Cardiac fibroblast (primary cell): ENCODE results near the gene ANKMY1.

ENCODE experiments used
- DNase-seq, 2 donors: peaks; one replicate each; pipeline versions ENCODE4 v3.0.0 to v3.0.0-alpha.2; 2010; ENCODE audit warnings: low read depth in 2 of 2
- H3K4me3 ChIP-seq, 2 donors: replicated peaks in 1 of 2; 1 replicate in 1 of 2; 2 replicates in 1 of 2; pipeline ENCODE4 v1.5.1; 2011; ENCODE audit warnings: low read depth in 2 of 2, low read length in 2 of 2, mild to moderate bottlenecking in 2 of 2, moderate library complexity in 1 of 2
- CTCF ChIP-seq: IDR thresholded peaks from one replicate; pipeline ENCODE4 v1.5.1; 2011; ENCODE audit warnings: low read depth, mild to moderate bottlenecking, low read length, inconsistent platforms

ANKMY1 gene

GRCh38 chr2:240444464-240444863, 113.3 kb downstream of the ANKMY1 start:
- DNase-seq = no peak
- H3K4me3 ChIP-seq = no peak overlapping the region
- TF ChIP-seq CTCF = no peak

DNA sequence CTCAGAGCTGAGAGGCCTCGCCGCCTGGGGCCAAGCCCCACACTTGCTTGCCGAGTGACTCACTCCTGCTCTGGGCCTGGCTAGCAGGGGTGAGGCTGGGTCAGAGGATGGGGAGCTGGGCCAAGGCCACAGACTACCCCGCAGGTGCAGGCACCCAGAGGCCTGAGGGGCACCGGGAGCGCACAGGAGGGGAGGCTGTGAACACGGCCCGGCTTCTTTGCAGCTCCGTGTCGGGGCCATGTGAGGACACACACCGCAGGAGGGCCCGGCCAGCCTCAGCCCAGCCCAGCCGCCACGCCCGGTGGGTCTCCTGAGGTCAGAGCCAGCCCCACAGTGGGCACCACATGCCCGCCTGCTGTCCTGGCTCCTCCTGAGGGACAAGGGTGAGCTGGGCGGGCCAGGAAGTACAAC, 113.9 kb downstream of the ANKMY1 start:
- H3K4me3 ChIP-seq = no peak overlapping the region
- no peak for DNase-seq
- TF ChIP-seq CTCF = no peak

DNA sequence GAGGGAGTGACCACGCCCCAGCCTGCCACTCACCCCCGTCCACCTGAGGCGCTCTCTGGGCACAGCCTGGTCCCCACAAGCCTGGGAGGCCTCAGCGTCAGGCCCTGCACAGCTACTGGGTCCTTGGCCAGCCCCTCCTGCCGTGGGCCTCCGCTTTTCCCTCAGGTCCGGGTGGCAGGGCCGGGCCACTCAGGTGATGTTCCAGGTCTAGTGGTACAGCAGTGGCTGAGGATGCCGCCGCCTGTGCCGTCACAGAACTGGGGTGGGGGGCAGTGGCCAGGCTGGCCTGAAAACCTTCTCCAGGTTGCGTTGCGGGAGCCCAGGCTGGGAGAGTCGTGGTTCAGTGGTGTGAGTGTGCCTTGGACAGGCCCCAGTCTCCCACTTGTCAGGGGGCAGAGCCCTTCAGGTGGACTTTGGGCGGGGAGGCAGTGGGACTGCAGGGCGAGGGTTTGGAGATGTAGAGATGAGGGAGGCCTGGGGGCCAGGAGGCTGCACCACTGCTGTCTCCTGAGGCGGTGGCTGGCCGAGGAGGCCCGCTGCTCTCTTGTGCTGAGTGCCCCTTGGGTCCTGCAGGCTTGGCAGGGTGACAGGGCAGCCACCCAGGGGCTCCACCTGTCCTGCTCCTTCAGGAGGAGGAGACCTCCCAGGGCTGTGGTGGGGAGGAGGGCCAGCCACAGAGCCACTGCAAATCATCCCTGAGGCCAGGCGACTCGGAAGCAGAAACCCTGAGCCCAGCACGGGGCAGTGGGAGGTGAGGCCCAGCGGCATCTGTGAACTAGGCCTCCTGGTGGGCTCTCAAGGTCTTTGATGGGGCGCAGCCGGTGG, 114.7 kb downstream of the ANKMY1 start:
- no peak overlapping the region for H3K4me3 ChIP-seq
- TF ChIP-seq CTCF = no peak
- no peak for DNase-seq

- no peak for TF ChIP-seq CTCF
- no peak for DNase-seq
- no peak overlapping the region for H3K4me3 ChIP-seq
Measured at GRCh38 chr2:240441993-240442411, 115.8 kb downstream of the ANKMY1 start.

DNA sequence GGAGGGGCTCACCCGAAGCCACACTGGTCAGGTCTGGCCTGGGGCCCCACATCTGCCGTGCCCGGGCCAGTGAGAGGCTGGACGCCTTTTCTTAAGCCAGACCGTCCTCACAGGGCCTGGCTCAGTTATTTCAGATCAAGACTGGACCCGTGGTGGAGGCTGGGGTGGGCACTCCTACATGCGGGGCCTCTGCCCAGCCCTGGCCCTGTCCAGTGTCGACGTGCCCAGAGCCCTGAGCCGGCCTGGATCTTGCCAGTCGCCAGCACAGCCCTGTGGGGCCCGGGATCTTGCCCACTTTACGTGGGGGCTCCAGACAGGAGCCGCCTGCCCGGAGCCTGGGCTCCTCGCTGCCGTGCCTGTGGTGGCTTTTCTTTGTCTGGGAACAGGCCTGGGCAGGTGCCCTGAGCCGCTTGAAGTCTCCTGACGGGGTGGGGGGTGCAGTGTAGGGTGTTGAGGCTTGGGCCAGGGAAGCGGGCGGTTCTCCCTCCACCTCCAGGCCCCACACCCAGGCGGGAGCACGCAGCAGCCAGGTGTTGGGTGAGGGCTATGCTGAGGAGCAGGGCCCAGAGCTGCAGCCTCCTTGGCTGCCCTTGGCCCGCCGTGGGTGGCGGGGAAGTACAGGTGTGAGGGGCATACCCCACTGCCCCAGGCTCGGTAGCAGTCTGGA, 116.3 kb downstream of the ANKMY1 start:
- DNase-seq = no peak
- TF ChIP-seq CTCF = no peak
- H3K4me3 ChIP-seq = no peak overlapping the region

DNA sequence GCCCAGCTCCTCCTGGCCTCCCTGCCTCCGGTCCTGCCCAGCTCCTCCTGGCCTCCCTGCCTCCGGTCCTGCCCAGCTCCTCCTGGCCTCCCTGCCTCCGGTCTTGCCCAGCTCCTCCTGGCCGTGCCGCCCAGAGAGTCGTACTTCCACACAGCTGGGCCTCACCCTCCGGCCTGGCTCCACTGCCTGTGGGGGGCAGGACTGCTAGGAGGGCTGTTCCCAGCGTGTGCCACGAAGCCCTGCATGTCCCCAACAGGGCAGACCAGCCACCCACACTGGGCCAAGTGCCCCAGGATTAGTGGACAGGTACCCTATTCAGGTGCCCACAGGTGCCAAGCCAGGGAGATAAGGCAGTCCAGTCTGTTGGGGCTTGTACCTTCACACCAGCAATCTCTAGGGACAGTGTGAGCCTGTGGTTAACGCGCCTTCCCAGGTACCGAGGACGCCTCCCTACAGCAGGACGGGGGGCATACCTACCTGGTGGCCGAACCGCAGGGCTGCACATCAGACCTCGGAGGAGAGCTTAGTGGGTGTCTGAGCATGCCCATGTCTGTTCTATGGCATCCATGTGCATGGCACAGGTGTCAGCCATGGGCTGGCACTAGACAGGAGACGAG, 117.0 kb downstream of the ANKMY1 start:
- DNase-seq = no peak
- H3K4me3 ChIP-seq = no peak overlapping the region
- no peak for TF ChIP-seq CTCF
